GM10847 (cell line): Measurements from ENCODE around the gene TGFBR2.

Experiments
- POLR2A ChIP-seq: IDR thresholded peaks from 2 replicates; pipeline ENCODE4 v1.6.1; 2011; ENCODE audit not compliant: insufficient read length; ENCODE audit errors: extremely low read depth

The TGFBR2 gene

DNA sequence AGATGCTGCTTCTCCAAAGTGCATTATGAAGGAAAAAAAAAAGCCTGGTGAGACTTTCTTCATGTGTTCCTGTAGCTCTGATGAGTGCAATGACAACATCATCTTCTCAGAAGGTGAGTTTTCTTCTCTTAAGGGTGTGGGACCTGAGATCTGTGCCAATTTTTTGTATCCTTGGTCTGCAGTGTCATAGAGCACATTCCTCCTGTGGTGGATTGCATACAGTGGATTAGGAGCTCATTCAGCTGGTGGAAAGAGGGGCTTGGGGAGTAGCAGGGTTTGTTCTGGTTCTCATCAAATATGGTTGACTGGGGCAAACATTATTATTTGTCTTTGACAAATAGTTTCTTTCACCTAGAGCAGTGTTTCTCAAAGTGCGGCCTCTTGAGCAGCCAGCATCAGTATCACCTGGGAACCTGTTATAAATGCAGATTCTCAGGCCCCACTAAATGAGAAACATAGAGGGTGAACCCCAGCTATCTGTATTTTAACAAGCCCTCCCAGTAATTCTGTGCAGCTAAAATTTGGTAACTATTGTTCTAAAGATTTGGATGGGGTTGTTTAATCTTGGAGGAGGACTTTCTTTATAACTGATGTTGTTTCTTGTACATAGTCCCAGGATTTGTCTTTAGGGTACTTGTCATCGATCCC is 44.1 kb downstream of the TGFBR2 start:
- no peak for TF ChIP-seq POLR2A

DNA sequence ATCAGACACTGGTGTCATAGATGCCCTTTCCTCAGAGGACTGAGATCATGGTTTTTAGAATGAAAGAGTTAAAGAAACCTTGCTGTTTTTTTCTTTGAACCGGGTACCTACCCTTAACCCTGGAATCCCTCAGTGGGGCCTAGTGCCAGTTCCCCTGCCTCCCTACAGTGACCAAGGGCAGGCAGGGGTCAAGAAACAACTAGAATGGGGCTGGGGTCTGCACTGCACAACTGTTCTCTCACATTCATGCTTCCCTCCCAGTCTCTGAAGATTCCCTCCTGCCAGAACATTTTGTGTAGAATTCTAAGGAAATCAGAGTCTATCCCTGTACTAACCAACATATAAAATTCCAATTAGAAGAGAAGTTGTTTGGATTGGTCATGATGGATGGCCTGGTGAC is 47.9 kb downstream of the TGFBR2 start:
- no peak for TF ChIP-seq POLR2A

- no peak for TF ChIP-seq POLR2A
These were observed 48.9 kb downstream of the TGFBR2 start for GRCh38 chr3:30655187-30655812.

DNA sequence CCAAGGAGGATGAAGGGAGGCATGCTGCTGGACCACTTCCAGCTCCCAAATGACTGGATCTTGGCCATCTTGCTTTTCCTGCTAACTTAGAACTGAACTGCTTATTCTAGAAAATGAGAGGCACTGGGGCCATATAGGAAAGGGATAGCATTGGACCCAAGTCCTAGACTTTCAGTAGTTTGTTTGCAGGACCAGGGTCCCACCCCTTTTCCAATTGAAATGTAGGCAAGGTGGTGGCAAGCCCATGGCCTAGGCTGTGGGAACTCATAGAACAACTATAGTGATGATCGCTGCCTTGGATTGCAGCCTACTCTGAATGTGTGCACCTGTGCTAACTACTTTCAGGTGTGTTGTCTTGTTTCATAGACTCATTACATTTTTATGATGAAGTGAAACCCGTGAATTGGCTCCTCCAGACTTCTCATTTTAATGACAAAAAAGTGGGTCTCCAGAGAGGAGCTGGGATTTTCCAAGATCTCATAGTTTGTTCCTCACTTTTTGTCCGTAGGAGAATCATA is 50.3 kb downstream of the TGFBR2 start:
- no peak for TF ChIP-seq POLR2A

DNA sequence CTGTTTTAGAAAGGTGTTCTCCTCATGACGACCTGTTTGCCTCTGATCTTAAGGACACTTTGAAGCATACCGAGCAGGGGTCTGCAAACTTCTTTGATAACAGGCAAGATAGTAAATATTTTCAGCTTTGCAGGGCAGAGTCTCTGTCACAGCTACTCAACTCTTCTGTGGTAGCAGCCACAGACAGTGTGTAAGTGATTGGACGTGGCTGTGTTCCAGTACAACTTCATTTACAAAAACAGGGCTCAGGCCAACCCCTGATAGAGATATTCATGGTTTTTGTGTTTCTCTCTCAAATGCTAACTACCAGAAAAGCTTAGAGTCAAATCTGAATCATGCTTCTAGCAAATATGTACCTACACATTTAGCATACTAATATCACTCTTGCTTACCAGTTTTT is 51.5 kb downstream of the TGFBR2 start:
- no peak for TF ChIP-seq POLR2A

- TF ChIP-seq POLR2A = no peak
These were observed 52.1 kb downstream of the TGFBR2 start for GRCh38 chr3:30658328-30659052.

DNA sequence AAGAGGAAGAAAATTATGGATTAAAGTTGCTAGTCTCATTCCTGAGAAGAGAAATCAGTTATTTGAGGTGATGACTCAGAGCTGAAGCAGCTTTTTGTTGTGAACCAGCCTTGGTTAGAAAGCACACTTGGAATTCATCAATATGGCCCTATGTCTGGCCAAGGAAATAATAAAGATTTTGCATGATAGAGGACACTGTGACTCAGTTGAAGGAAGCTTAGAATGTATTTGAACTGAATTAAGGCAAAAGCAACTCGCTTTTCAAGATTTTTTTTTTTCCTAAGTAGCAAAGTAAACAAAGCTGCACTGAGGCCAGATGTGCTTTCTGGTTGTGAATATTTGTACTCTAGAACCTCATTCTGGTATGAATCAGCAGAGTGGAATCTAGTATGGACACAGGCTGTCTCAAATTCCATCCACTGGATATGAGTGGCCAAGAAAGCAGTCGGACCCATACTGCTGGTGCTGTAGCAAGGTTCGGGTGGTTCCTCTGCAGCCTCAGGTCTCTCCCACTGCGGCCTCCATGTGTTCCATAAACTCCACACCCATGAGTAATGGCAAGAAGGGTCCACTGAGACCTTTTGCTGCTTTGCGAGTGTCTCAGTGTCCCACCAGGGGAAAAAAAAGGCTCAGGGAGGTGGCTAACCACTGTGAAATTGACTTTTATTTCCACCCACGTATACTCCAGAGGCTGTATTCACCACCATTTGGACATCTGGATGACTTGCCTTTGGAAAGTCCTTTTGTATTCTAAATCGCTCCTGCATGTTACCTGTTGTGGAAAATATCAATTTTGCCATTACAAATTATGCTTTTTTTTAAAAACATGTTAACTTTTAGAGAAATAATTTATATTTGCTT is 53.1 kb downstream of the TGFBR2 start:
- TF ChIP-seq POLR2A = no peak

DNA sequence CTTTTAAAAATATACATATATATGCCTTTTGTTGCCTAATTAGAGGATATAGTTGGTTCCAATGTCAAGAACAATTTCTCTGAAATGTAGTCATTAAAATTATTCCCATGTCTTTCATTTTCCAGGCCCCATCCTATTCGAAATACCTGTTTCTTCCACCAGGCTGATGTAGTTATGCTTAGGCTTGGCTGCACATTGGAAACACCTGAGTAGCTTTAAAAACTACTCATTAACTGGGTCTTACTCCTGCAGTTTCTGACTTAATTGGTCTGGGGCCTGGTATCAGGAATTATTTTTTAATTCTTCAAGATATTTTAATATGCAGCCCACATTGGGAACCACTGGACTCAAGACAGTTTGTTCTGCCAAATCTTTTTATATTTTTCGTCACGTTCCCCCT is 53.7 kb downstream of the TGFBR2 start:
- TF ChIP-seq POLR2A = no peak

- TF ChIP-seq POLR2A = no peak
These were observed 54.3 kb downstream of the TGFBR2 start for GRCh38 chr3:30660656-30661055.

- TF ChIP-seq POLR2A = no peak
These were observed 54.9 kb downstream of the TGFBR2 start for GRCh38 chr3:30661098-30661873.

GRCh38 chr3:30662836-30663235 is 56.4 kb downstream of the TGFBR2 start:
- TF ChIP-seq POLR2A = no peak

- TF ChIP-seq POLR2A = no peak
These were observed 57.3 kb downstream of the TGFBR2 start for GRCh38 chr3:30663533-30664241.

DNA sequence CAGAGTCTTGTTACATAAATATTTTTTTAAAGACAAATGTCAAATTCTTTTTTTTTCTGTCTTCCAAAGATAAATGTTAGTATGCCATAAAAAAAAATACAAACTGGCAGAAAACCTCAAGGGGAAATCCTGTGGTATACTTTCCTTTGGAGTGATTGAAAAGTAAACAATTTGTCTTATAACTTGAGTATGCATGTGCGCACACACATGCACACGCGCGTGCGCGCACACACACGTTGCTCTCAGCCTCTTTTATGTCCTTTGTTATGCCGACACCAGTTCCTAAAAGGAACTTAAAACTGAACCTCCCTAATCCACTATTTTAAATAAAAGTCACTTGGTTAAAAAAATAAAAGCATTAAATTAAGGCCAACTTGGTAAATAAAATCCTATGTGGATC is 58.1 kb downstream of the TGFBR2 start:
- TF ChIP-seq POLR2A = no peak

DNA sequence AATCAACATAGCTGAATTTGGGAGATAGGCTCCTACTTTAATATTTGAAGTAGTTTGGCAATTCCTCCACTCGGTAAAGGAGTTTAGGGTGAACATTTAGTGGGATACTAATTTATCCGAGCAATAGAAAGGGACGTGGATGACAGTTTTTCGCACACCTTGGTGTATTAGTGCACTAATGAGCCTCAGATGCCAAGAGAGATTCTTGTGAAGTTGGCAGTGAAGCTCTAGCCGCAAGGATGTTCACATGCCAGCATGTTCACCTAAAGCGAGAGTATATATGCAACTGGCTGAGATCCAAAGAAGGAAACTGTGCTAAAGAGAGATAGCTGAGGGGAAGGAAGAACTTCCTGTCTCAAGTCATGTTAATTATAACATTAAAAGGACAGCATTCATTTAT is 58.5 kb downstream of the TGFBR2 start:
- no peak for TF ChIP-seq POLR2A
